Measurements from ENCODE around the gene TMEM94.
A peak's percentile ranks its signal among the peaks of the same experiment; 100 is the strongest.

Gene TMEM94

DNA sequence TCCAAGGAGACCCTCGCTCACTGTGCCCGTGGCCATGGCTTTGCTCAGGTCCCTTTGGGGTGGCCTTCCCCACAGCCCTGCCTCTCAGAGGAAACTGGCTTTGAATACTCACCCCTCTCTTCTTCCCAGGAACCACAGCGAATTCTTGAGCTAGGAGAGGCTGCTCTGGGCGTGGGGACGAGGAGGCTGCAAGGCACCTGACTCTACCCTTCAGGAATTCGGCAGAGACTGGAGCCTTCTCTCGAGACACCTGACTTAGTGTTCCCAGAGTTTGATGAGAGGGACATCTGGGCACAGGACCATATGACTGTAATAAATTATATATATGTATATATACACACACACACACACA lies 75.3 kb downstream of the TMEM94 start:
- no peak for DNase-seq

DNA sequence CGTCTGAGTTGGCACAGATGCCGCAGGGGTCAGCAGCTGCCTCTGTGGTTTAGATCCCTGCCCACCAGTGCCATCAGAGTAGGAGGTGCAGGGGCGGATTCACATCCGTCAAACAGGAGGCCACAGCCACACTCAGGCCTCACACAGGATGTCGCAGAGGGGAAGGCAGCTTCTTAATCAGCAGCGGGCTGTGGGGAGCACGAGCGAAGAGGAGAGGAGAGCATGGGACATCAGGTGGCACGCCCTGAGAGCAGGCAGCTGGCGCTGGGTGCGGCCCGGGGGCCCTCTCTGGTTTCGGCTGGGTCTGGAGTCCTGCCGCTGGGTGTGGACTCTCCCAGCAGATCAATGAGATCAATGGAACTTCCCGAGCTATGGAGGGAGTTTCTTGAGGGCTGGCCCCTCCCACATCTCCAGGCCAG lies 78.7 kb downstream of the TMEM94 start:
- peak; percentile 8 for DNase-seq

DNA sequence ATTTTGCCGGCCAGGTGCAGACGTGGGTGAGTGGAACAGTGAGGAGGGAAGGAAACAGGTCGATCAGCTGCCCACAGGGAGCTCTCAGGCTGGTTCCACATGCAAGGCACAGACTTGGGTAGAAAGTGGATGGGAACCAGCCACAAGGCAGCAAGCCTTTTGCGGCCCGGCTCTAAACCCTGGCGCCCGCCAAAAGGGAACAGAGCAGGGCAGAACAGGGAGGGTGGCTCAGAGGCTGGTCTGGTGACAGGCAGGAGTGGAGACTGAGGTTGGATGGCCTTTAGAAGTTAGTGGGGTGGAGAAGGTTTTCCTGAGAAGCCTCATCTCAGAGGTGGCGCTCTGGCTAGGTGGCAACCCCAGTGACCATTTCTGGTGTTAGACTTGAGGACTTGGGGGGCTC lies 79.4 kb downstream of the TMEM94 start:
- no peak for DNase-seq

DNA sequence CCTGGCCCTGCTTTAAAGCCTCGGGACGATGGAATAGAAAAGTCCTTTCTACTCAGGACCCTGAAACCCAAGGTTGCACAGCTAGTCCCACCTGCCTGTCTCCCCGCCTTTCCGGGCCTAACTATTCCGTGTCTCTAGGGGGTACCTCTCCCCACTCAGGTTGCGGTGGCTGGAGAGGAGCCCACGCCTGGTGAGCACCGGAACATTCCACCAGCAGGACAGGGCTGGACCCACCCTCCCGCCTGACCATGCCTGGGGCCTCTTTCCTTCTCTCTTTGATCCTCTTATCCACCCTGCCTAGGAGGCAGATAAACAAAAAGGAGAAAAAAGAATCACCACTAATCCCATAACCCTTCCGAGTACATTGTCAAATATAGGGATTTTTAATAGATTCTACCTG lies 79.9 kb downstream of the TMEM94 start:
- DNase-seq: no peak

DNA sequence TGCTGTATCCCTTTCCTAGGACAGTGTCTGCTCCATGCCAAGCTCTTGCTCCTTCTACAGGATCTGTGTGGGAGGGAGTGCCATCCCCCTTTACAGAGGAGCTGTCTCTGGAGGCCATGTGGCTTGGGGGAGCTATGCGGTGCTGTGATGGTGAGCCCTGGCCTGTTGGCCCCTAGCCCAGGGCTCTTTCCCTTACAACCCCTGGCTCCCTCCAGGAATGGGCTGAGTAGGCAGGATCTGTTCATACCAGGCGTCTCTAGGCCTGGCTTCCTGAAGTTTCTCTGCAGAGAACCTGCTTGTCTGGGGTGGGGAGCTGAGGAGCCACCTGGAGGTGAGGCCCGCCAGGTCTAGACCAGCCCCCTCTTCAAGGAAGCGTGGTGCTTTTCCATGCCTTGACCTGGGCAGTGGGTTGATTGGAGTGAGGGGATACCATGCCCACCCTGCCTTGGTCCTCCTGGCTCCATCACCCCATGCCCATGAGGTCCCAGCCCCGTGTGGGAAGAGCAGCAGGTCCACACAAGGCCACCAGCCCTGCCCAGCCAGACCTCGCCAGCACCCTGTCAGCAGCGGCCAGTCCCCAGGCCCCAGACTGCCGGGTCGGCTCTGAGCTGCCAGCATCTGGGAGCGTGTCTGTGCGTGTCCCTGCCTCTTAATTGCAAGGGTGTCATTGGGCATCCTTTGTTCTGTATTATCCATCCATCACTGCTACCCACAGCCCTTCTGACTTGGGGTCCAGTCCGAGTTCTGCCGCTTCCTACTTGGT lies 83.7 kb downstream of the TMEM94 start:
- DNase-seq: no peak

DNA sequence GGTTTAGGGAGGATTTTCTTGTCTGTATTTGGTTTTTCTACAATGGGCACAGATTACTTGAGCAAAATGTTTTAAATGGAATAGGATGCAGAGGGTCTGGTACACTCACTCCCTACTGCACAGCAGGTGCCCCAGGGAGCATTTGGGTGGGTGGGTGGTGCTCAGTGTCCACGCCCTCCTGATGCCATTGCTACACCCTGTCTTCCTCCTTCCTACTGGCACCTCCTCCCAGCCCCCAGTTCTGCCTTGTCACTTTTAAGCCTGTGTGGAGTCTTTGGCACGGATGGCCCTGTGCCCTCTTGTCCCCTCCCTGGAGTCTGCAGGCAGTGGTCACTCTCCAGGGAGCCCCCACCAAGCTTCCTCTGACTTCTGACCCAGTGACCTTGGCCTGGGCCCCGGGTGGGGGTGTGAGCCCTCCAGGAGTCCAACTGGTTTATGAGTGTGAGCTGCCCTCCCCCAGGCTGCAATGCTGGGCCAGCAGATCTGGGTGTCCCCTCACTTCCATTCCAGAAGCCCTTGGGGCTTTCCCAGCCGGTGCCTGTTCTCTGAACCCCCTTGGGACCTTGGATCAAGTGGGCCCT lies 84.6 kb downstream of the TMEM94 start:
- no peak for DNase-seq

DNA sequence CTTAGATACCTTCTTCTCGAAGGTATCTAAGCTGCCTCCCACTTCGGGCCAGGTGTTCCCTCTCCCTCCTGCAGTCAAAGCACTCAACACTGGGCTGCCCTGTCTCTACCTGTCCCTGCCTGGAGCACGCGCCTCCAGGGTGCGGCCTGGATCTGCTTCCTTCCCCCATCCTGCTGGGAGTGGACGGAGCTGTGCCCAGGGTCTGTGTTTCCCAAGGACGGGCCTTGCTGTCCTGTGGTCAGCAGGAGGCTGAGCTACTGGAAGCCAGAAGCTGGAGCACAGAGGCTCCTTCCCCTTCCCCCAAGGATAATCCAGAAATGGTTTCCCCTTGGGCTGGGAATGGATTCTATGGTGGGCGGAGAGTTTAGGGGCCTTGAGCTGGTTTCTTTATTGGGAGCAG lies 85.8 kb downstream of the TMEM94 start:
- no peak for DNase-seq

DNA sequence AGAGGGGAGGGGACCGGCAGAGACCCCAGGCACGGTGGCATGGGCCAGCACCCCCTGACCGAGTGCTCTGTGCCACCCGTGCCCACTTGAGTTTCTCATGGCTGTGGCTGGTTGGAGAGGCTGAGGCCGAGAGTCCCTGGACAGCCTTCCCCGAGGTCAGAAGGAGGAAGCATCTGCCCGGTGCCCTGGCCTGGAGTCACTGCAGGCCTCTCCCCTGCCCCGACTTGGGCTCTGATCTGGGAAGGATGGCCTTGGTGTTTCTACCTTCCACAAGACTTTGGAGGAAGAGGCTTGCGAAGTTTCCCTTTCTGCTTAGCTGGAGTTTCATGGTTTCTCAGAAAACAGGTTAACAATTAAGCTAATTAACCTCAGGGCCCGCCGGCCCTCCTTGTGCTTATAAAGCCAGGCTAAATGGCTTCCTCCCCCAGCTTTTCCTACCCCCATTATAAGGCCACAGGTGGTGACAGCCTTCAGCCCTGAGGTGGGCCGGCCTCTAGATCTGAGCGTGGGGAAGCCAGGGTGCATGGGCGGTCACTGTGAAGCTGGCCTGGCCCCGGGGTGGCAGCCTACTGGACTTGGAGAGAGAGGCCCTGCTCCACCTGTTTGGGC lies 86.4 kb downstream of the TMEM94 start:
- DNase-seq: no peak

DNA sequence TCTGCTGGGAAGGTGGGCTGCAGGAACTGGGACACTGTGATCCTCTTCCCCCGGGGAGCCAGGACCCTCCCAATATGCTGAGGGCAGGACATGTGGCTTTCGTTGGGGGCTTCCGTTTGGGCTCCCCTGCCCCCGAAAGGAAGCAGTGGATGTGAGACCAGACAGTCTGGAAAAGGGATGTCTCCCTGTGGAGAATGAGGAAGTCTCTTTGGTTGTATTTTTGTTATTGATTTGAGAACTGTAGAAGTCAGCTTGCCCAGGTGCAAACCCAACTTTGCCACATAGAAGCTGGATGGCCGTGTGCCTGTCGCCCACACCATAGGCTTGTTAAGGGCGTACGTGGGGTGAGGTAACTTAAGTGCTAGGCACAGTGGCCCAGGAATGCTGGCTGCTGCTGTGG lies 87.8 kb downstream of the TMEM94 start:
- DNase-seq: no peak

DNA sequence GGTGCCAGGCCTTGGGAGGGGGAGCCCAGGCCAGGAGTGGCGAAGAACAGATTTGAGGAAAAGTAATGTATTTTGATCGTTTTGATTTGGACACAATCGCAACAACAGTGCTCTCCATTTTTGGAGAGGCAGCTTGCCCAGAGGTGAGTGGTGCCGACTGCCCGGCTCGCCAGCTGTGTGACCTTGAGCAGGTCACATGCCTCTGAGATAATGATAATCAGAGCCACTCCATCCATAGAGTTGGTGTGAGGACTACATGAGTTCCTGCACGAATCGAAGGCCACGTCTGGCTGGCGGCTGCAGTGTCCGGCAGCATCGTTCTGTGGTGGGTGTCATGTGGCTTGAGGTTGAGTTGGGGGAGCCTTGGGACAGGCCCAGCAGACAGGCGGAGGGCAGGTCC lies 89.7 kb downstream of the TMEM94 start:
- DNase-seq: no peak

DNA sequence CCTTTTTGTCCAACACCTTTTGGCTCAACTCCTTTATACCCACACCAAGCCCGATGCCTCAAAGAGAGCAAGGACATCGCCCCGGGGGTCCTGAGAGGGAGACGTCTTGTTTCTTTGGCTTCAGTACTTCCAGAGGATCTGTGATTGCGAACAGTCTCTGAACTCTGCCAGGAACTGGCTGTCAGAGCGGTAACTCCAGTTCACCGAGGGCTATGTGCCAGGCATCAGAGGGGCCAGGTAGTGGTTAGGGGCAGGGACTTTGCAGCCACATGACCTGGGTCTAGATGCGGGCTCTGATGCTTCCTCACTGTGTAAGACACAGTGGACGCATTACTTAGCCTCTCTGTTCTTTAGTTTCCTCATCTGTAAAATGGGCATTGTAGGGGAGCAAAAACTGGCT lies 90.7 kb downstream of the TMEM94 start:
- no peak for DNase-seq

DNA sequence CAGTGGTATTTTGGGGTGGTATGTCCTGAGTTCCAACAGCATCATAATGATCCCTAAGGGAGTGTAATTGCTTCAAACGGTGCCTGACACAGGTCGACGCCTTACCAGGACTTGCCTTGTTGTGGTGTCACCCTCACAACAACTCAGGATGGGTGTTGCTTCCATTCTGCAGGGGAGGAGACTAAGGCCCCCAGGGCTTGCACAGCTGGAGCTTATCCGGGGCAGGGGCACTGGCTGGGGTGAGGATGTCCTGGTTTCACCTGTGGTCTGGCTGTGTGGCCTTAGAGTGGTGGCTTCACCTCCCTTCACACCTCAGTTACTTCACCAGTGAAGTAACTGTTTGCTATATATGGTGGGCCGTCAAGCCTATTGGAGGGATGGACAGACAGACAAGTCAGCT lies 92.4 kb downstream of the TMEM94 start:
- no peak for DNase-seq
